ENCODE measurements around the gene PTPRD. TPM values are rescaled to one million over a fixed set of nuclear protein-coding genes. Genes with fewer than 3 reads are reported as not detected.

PTPRD gene
- total and polyA plus RNA-seq, 2 of the 4 experiments (the other 2 are of a cell fraction): 0.07 to 0.18 TPM

DNA sequence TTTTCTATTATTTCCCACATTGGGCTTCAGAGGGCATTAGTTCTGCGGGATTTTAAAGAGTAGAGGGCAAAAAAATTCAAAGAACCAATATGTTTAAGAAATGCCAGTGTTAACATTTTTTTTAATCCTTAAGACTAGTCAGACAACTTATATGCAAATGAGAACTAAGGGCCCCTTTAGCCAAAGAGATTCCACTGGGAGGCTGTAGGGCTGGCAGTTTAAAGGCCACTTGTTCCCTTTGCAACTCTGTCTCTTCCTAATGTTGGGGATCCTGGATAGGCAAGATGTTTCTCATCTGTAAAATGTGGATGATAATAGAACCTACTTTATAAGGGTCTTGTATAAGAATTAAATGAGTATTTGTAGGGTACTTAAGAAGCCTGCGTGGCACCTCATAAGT is 1395.9 kb downstream of the PTPRD start:
- intact Hi-C loops (cut with micrococcal nuclease): no loop called here

More for the DNA sequence above, 1395.9 kb downstream of the PTPRD start:
- no peaks in the 10 kb centered on the region for H3K27me3 ChIP-seq (ENCODE audit: control insufficient read depth, insufficient read depth, low read length)
- H2AK9ac ChIP-seq (replicated peaks; ENCODE audit: low read depth, low read length, poor library complexity): no peak overlapping the region
- TF ChIP-seq RCOR1 (IDR thresholded peaks at IDR 0.05; ENCODE audit: insufficient replicate concordance, low read length) (no peak), USF2 (IDR thresholded peaks at IDR 0.05; ENCODE audit: low read depth, low read length) (no peak), FOS (IDR thresholded peaks at IDR 0.05; ENCODE audit: low read depth, low read length) (no peak)
- H3K4ac ChIP-seq (ENCODE audit: low read depth, low read length): no peak overlapping the region
- H3K27ac ChIP-seq (ENCODE audit: insufficient read depth, low read length): no peak overlapping the region
- no peak overlapping the region for H3K4me2 ChIP-seq (ENCODE audit: low read depth, low read length)
- in situ Hi-C loops (cut with MboI; ENCODE audit: low sequenced_read_pairs): no loop called here
- WGBS, 2 experiments (ENCODE audit: extremely low coverage in 2 of 2, insufficient read length in 1 of 2): no CpG with 5 or more reads among the region's 2 CpGs
- no peak overlapping the region for H2BK15ac ChIP-seq (ENCODE audit: low read depth, low read length)
- no peak overlapping the region for H2BK20ac ChIP-seq (ENCODE audit: low read depth, low read length)
- DNase-seq (no peak), ATAC-seq (ENCODE audit: low read depth) (no peak)
- no peak overlapping the region for H4K8ac ChIP-seq (ENCODE audit: low read depth in 2 of 2, low read length in 2 of 2)
- no peak overlapping the region for H3K14ac ChIP-seq (replicated peaks; ENCODE audit: low read depth, low read length)
- no peak overlapping the region for H2AK5ac ChIP-seq (ENCODE audit: low read depth, low read length)
- no peak overlapping the region for H2BK5ac ChIP-seq (ENCODE audit: low read depth, low read length, poor library complexity, severe bottlenecking)
- H2BK120ac ChIP-seq (ENCODE audit: low read depth, low read length): no peak overlapping the region
- H3K9me1 ChIP-seq (ENCODE audit: insufficient read depth, low read length): no peaks in the 10 kb centered on the region
- no peak overlapping the region for H2AFZ ChIP-seq (replicated peaks; ENCODE audit: low read length, poor library complexity)
- H3K56ac ChIP-seq (ENCODE audit: extremely low read depth, insufficient read depth, low read length): no peak overlapping the region
- H3K18ac ChIP-seq (ENCODE audit: low read depth, low read length): no peak overlapping the region
- BruUV-seq (replicated peaks): no TSS peak
- no peak overlapping the region for H4K5ac ChIP-seq (ENCODE audit: low read depth, low read length)
- no peak overlapping the region for H3K9ac ChIP-seq (ENCODE audit: low read depth, low read length)
- no peak overlapping the region for H4K91ac ChIP-seq (ENCODE audit: insufficient read depth, low read depth, low read length)
- POLR2A ChIA-PET (ENCODE audit: unreplicated experiment): no interaction called here
- no peaks in the 10 kb centered on the region for H3K4me1 ChIP-seq (ENCODE audit: control insufficient read depth, insufficient read depth, low read length)
- dilution Hi-C loops (cut with HindIII; ENCODE audit: low sequenced_read_pairs, unreplicated experiment): no loop called here
- no peak overlapping the region for H3K23ac ChIP-seq (ENCODE audit: low read depth, low read length)
- H3K4me3 ChIP-seq (ENCODE audit: insufficient read depth, low read depth, low read length): no peak overlapping the region
- H3K79me1 ChIP-seq (ENCODE audit: low read depth in 1 of 2, low read length in 2 of 2): no peaks in the 10 kb centered on the region
- CTCF ChIA-PET: no interaction called here
- no peaks in the 10 kb centered on the region for H4K20me1 ChIP-seq (ENCODE audit: insufficient read depth, low read length)
- H3K9me3 ChIP-seq (ENCODE audit: control insufficient read depth, insufficient read depth, low read length): peaks cover 3% of the 10 kb centered on the region
- H3K36me3 ChIP-seq (ENCODE audit: control insufficient read depth, insufficient read depth, low read length): no peaks in the 10 kb centered on the region
